Endothelial cell of umbilical vein (primary cell): ENCODE measurements around the gene TPBG. TPM values are rescaled to one million over a fixed set of nuclear protein-coding genes. Genes with fewer than 3 reads are reported as not detected.

ENCODE experiments used
- BruUV-seq: library from RNA; stranded (reverse); fragments of 400-500 nt; replicated peaks from 2 replicates; lab custom pipeline; 2021; lab: Mats Ljungman, UMichigan
- CTCF ChIA-PET: fragments of 300-600, 350-600 bp; sonication (Branson Sonifier 250); formaldehyde crosslinking; loops from one replicate; lab custom pipeline; 2021; ENCODE audit warnings: antibody characterized with exemption, inconsistent platforms; lab: Charles Lee
- POLR2A ChIA-PET: fragments of 300-600, 350-600 bp; sonication (Branson Sonifier 250); formaldehyde crosslinking; loops from one replicate; lab custom pipeline; 2021; ENCODE audit warnings: antibody characterized with exemption, inconsistent platforms; lab: Charles Lee
- DNase-seq: peaks from one replicate; pipeline ENCODE4 v3.0.0-alpha.2; 2011; ENCODE audit warnings: low read depth, low spot score
- FAIRE-seq: peaks from 2 replicates; lab custom pipeline; 2011; peaks lifted over from hg19 to GRCh38; lab: Jason Lieb, UNC
- H2AFZ ChIP-seq: 2 replicates; pipeline ENCODE4 v1.6.0; 2012; ENCODE audit warnings: low read depth, low read length, control low read depth, inconsistent platforms
- H3K27ac ChIP-seq: 2 replicates; pipeline ENCODE4 v1.5.1; 2011; ENCODE audit warnings: low read depth, mild to moderate bottlenecking, control low read depth, low read length, moderate library complexity; ENCODE audit not compliant: insufficient read depth
- H3K27me3 ChIP-seq, 2 experiments: 2 replicates each; pipeline versions ENCODE4 v1.6.0 to v1.6.1; 2011; ENCODE audit warnings: low read length in 2 of 2, mixed read lengths in 1 of 2; ENCODE audit not compliant: control insufficient read depth in 2 of 2, insufficient read depth in 2 of 2
- H3K36me3 ChIP-seq, 2 experiments: 2 replicates in 1 of 2; 3 replicates in 1 of 2; pipeline ENCODE4 v1.5.1; 2011; ENCODE audit warnings: low read length in 2 of 2, mild to moderate bottlenecking in 1 of 2, moderate library complexity in 1 of 2; ENCODE audit not compliant: control insufficient read depth in 2 of 2, insufficient read depth in 2 of 2; ENCODE audit errors: extremely low read depth in 1 of 2
- H3K4me1 ChIP-seq: 3 replicates; pipeline ENCODE4 v1.5.1; 2011; ENCODE audit warnings: mild to moderate bottlenecking, low read length; ENCODE audit not compliant: control insufficient read depth, insufficient read depth; ENCODE audit errors: extremely low read depth
- H3K4me2 ChIP-seq: 2 replicates; pipeline ENCODE4 v1.6.1; 2011; ENCODE audit warnings: low read length, control low read depth, mixed read lengths; ENCODE audit not compliant: insufficient read depth
- H3K4me3 ChIP-seq, 3 experiments: fragments of 200-600 bp in 1 of 3; sonication (generic), shearing (Covaris generic) in 1 of 3; replicated peaks in 1 of 3; 2 replicates each; pipeline ENCODE4 v1.5.1; 2011 to 2016; ENCODE audit warnings: control low read depth in 3 of 3, low read length in 3 of 3, mild to moderate bottlenecking in 2 of 3, inconsistent platforms in 1 of 3, low read depth in 1 of 3, moderate library complexity in 1 of 3; ENCODE audit not compliant: insufficient read depth in 1 of 3
- H3K79me2 ChIP-seq: 2 replicates; pipeline ENCODE4 v1.6.0; 2012; ENCODE audit warnings: low read length, inconsistent platforms; ENCODE audit not compliant: control insufficient read depth, insufficient read depth
- H3K9ac ChIP-seq: replicated peaks from 2 replicates; pipeline ENCODE3; 2011; ENCODE audit warnings: low read length, control low read depth; ENCODE audit not compliant: insufficient read depth; ENCODE audit errors: extremely low read depth
- H3K9me1 ChIP-seq: replicated peaks from 3 replicates; pipeline ENCODE4 v1.6.0; 2011; ENCODE audit warnings: mild to moderate bottlenecking, low read length; ENCODE audit not compliant: control insufficient read depth, insufficient read depth; ENCODE audit errors: extremely low read depth
- H3K9me3 ChIP-seq: replicated peaks from 2 replicates; pipeline ENCODE4 v1.5.1; 2012; ENCODE audit warnings: low read length, inconsistent platforms; ENCODE audit not compliant: control insufficient read depth, insufficient read depth
- H4K20me1 ChIP-seq: replicated peaks from 2 replicates; pipeline ENCODE3; 2011; ENCODE audit warnings: mild to moderate bottlenecking, low read length; ENCODE audit not compliant: control insufficient read depth, insufficient read depth; ENCODE audit errors: extremely low read depth
- EZH2 ChIP-seq: IDR thresholded peaks from 2 replicates; pipeline ENCODE4 v1.6.1; 2012; ENCODE audit warnings: borderline replicate concordance, low read depth, mild to moderate bottlenecking, moderate library complexity, low read length, inconsistent platforms; ENCODE audit not compliant: severe bottlenecking
- FOS ChIP-seq: IDR thresholded peaks from 2 replicates; pipeline ENCODE4 v1.6.1; 2011; ENCODE audit warnings: mild to moderate bottlenecking, low read length, moderate library complexity, borderline replicate concordance; ENCODE audit not compliant: insufficient read depth
- GATA2 ChIP-seq: IDR thresholded peaks from 2 replicates; pipeline ENCODE4 v1.7.0; 2011; ENCODE audit warnings: low read depth, mild to moderate bottlenecking, moderate library complexity, mixed read lengths, low read length; ENCODE audit not compliant: insufficient read length, insufficient read depth
- JUN ChIP-seq: IDR thresholded peaks from 2 replicates; pipeline ENCODE4 v1.6.1; 2011; ENCODE audit warnings: borderline replicate concordance, low read depth; ENCODE audit not compliant: insufficient read length, insufficient read depth
- MYC ChIP-seq: IDR thresholded peaks from one replicate; pipeline ENCODE4 v1.6.1; 2011; ENCODE audit warnings: mild to moderate bottlenecking, low read depth, low read length
- POLR2A ChIP-seq: IDR thresholded peaks from 2 replicates; pipeline ENCODE4 v1.6.1; 2012; ENCODE audit warnings: low read depth, mild to moderate bottlenecking, control low read depth, low read length
- POLR2AphosphoS5 ChIP-seq: IDR thresholded peaks from 2 replicates; pipeline ENCODE4 v1.6.1; 2012; ENCODE audit warnings: low read depth, mild to moderate bottlenecking, control low read depth, low read length, moderate library complexity; ENCODE audit not compliant: insufficient read depth
- dilution Hi-C: fragments of 300-500 bp; cut with MboI; formaldehyde crosslinking; loops from one replicate; pipeline ENCODE4 v1.15.0; 2019; ENCODE audit warnings: low sequenced_read_pairs; ENCODE audit not compliant: extremely low pct_ligation_motif_present
- intact Hi-C: fragments of 100-400 bp; cut with micrococcal nuclease; formaldehyde crosslinking; loops from one replicate; pipeline ENCODE4 v1.10.0; 2022
- polyA plus RNA-seq, 4 experiments: library from polyadenylated mRNA; depleted of rRNA in 3 of 4; stranded (reverse) in 3 of 4; unstranded in 1 of 4; fragments of >200 nt; gene quantifications; 2 replicates each; pipeline versions ENCODE4 v1.2.1 to v1.2.3, GENCODE V29; 2011 to 2012; ENCODE audit warnings: missing spikeins in 1 of 4
- total RNA-seq: library from RNA; stranded (reverse); gene quantifications from 2 replicates; pipeline ENCODE4 v1.2.3, GENCODE V29; 2021
- TF ChIP-seq, protein P1 (sequence below), 2 donors: IDR thresholded peaks; 1 replicate in 1 of 2; 2 replicates in 1 of 2; pipeline ENCODE4 v1.5.1; 2011; ENCODE audit warnings: low read length in 2 of 2, mild to moderate bottlenecking in 2 of 2, moderate library complexity in 2 of 2, control low read depth in 1 of 2, inconsistent platforms in 1 of 2, low read depth in 1 of 2; ENCODE audit not compliant: insufficient read depth in 1 of 2; ENCODE audit errors: extremely low read depth in 1 of 2
- TF ChIP-seq, protein P2 (sequence below): IDR thresholded peaks from 2 replicates; pipeline ENCODE4 v1.6.1; 2011; ENCODE audit not compliant: insufficient read depth, insufficient read length

Gene TPBG
- total and polyA plus RNA-seq, 2 donors (not counting 3 experiments of a cell fraction or from before 2014, with no cell fraction given), result 7.5 to 9.0 TPM

DNA sequence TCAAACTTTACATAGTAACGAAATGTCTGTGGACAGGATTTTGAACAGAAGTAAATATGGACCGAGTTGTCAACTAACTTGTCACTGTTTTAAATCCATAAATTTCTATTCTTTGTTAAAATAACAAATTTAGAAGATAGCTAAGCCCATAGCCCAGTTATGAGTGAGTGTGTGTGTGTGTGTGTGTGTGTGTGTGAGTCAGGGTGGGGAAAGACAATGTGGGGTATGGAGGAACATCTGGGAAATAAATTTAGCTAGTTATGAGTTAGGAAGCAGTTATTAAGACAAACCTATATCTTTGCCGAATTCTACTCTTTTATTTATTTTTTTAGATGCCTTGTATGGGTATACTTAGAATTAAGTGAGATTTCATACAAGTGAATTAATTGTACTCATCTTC lies 9.0 kb downstream of the TPBG start:
- CTCF ChIA-PET, result interaction anchor here (1.2 to 1.8 kb wide), 2 partner anchors 10 to 45 kb away, joined by 3 read pairs; no protein-coding TSS in a partner anchor
- no peak overlapping the region for H3K9ac ChIP-seq
- no peaks in the 10 kb centered on the region for H3K9me3 ChIP-seq
- no peaks in the 10 kb centered on the region for H3K4me1 ChIP-seq
- H3K9me1 ChIP-seq, result no peaks in the 10 kb centered on the region
- FAIRE-seq, result no peak
- POLR2A ChIA-PET, result no interaction called here
- no peak for TF ChIP-seq GATA2
- no peak for TF ChIP-seq FOS
- TF ChIP-seq, protein P1, sequence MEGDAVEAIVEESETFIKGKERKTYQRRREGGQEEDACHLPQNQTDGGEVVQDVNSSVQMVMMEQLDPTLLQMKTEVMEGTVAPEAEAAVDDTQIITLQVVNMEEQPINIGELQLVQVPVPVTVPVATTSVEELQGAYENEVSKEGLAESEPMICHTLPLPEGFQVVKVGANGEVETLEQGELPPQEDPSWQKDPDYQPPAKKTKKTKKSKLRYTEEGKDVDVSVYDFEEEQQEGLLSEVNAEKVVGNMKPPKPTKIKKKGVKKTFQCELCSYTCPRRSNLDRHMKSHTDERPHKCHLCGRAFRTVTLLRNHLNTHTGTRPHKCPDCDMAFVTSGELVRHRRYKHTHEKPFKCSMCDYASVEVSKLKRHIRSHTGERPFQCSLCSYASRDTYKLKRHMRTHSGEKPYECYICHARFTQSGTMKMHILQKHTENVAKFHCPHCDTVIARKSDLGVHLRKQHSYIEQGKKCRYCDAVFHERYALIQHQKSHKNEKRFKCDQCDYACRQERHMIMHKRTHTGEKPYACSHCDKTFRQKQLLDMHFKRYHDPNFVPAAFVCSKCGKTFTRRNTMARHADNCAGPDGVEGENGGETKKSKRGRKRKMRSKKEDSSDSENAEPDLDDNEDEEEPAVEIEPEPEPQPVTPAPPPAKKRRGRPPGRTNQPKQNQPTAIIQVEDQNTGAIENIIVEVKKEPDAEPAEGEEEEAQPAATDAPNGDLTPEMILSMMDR (IDR thresholded peaks at IDR 0.05; ENCODE audit: extremely low read depth in 1 of 2, insufficient read depth in 1 of 2, low read depth in 1 of 2, low read length in 2 of 2), result no peak
- TF ChIP-seq, protein P2, sequence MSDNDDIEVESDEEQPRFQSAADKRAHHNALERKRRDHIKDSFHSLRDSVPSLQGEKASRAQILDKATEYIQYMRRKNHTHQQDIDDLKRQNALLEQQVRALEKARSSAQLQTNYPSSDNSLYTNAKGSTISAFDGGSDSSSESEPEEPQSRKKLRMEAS, result no peak
- TF ChIP-seq MYC, result no peak
- TF ChIP-seq JUN, result no peak
- no peak for TF ChIP-seq POLR2AphosphoS5
- no peak for TF ChIP-seq POLR2A
- TF ChIP-seq EZH2, result no peak
- H4K20me1 ChIP-seq, result no peaks in the 10 kb centered on the region
- H3K27me3 ChIP-seq, result no peaks in the 10 kb centered on the region
- intact Hi-C loops (no loop called here), dilution Hi-C loops (no loop called here)
- no peaks in the 10 kb centered on the region for H3K79me2 ChIP-seq
- H2AFZ ChIP-seq, result no peak overlapping the region
- H3K36me3 ChIP-seq, result no peaks in the 10 kb centered on the region
- no peak overlapping the region for H3K4me3 ChIP-seq
- no peak overlapping the region for H3K4me2 ChIP-seq
- H3K27ac ChIP-seq, result no peak overlapping the region
- DNase-seq, result no peak
- BruUV-seq, result no TSS peak
